ENCODE results near the gene OXT.
"Not testable (repeated sequence)": the region's sequence is repeated elsewhere in the genome, so short reads cannot be mapped to it uniquely, and the experiment has no call there.

Gene OXT

GRCh38 chr20:3047486-3048419 is 23.7 kb upstream of the OXT start:
- DNase-seq (ENCODE audit: low read depth in 1 of 2, low spot score in 1 of 2), result peak in 1 of 2 experiments; percentile 18
- Histone ChIP-seq H3K27ac (replicated peaks) (no peak overlapping the region; the same call in 1 of the 2 replicates), H3K4me3 (replicated peaks; ENCODE audit: insufficient read depth, low read length) (peak overlapping the region; percentile 79), H3K27me3 (ENCODE audit: insufficient read depth, poor library complexity, severe bottlenecking) (no peaks in the 10 kb centered on the region)
- no peak; the same call in 1 of the 2 replicates for TF ChIP-seq SPI1 (IDR thresholded peaks at IDR 0.05; ENCODE audit: borderline replicate concordance, low read depth)
- TF ChIP-seq GABPA (IDR thresholded peaks at IDR 0.05; ENCODE audit: low read depth), result no peak

DNA sequence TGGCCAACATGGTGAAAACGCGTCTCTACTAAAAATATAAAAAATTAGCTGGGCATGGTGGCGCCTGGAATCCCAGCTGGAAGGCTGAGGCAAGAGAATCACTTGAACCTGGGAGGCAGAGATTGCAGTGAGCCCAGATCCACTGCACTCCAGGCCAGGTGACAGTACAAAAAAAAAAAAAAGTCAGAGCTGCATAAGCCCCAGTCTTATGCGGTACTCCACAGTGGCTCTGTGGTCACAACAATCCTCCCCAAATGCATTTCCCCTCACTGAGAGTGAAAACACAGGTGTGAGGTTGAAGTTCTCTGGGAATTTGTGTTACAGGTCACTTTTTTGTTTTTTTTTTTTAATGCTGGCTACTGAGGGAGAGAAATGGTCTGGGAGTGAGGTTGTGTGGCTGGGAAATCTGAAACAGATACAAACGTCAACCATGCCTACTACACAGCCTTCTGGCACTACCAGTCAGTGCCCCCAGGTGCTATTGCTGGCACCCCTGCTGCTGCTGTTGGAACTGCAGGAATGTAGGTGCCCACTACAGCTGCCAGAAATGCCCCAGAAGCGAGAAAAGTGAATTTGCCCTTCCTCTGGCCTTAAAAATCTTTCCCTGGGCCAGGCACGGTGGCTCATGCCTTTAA is 19.9 kb upstream of the OXT start:
- no peak overlapping the region for H3K4me3 ChIP-seq (replicated peaks; ENCODE audit: insufficient read depth, low read length)
- no peak for DNase-seq (ENCODE audit: low read depth in 1 of 2, low spot score in 1 of 2)
- TF ChIP-seq SPI1 (IDR thresholded peaks at IDR 0.05; ENCODE audit: borderline replicate concordance, low read depth), result no peak
- no peak for TF ChIP-seq POLR2AphosphoS5 (IDR thresholded peaks at IDR 0.05; ENCODE audit: low read depth)
- no peak for TF ChIP-seq REST (IDR thresholded peaks at IDR 0.05; ENCODE audit: insufficient replicate concordance, low read depth)
- TF ChIP-seq, protein P1, sequence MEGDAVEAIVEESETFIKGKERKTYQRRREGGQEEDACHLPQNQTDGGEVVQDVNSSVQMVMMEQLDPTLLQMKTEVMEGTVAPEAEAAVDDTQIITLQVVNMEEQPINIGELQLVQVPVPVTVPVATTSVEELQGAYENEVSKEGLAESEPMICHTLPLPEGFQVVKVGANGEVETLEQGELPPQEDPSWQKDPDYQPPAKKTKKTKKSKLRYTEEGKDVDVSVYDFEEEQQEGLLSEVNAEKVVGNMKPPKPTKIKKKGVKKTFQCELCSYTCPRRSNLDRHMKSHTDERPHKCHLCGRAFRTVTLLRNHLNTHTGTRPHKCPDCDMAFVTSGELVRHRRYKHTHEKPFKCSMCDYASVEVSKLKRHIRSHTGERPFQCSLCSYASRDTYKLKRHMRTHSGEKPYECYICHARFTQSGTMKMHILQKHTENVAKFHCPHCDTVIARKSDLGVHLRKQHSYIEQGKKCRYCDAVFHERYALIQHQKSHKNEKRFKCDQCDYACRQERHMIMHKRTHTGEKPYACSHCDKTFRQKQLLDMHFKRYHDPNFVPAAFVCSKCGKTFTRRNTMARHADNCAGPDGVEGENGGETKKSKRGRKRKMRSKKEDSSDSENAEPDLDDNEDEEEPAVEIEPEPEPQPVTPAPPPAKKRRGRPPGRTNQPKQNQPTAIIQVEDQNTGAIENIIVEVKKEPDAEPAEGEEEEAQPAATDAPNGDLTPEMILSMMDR (IDR thresholded peaks at IDR 0.05; ENCODE audit: insufficient read depth, low read length), result no peak
- no peak for TF ChIP-seq GABPA (IDR thresholded peaks at IDR 0.05; ENCODE audit: low read depth)
- no peaks in the 10 kb centered on the region for H3K27me3 ChIP-seq (ENCODE audit: insufficient read depth, poor library complexity, severe bottlenecking)
- H3K27ac ChIP-seq (replicated peaks), result no peak overlapping the region

GRCh38 chr20:3059489-3059888 is 11.9 kb upstream of the OXT start:
- H3K4me3 ChIP-seq (replicated peaks; ENCODE audit: insufficient read depth, low read length), result no peak overlapping the region
- no peaks in the 10 kb centered on the region for H3K27me3 ChIP-seq (ENCODE audit: insufficient read depth, poor library complexity, severe bottlenecking)

DNA sequence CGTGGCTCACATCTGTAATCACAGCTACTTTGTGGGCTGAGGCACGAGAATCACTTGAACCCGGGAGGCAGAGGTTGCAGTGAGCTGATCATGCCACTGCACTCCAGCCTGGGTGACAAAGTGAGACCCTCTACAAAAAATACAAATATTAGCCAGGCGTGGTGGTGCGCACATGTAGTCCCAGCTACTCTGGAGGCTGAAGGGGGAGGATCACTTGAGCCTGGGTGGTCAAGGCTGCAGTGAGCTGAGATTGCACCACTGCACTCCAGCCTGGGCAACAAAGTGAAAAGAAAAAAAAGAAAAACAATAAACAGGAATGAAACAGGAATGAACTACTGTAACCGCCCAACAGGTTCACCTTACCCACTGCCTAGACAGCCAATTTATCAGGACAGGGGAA is 7.3 kb upstream of the OXT start:
- DNase-seq (ENCODE audit: low read depth in 1 of 2, low spot score in 1 of 2); H3K27me3 ChIP-seq (ENCODE audit: insufficient read depth, poor library complexity, severe bottlenecking); H3K27ac ChIP-seq (replicated peaks); H3K4me3 ChIP-seq (replicated peaks; ENCODE audit: insufficient read depth, low read length): not testable (repeated sequence)

More at GRCh38 chr20:3059489-3059888, 11.9 kb upstream of the OXT start:
- no peak overlapping the region for H3K27ac ChIP-seq (replicated peaks)
- TF ChIP-seq POLR2AphosphoS5 (IDR thresholded peaks at IDR 0.05; ENCODE audit: low read depth) (no peak), REST (IDR thresholded peaks at IDR 0.05; ENCODE audit: insufficient replicate concordance, low read depth) (no peak), GABPA (IDR thresholded peaks at IDR 0.05; ENCODE audit: low read depth) (no peak)
- DNase-seq (ENCODE audit: low read depth in 1 of 2, low spot score in 1 of 2), result no peak
